ENCODE measurements around the gene YBX2.
"Not testable (repeated sequence)": the region's sequence is repeated elsewhere in the genome, so short reads cannot be mapped to it uniquely, and the experiment has no call there.

YBX2 gene

DNA sequence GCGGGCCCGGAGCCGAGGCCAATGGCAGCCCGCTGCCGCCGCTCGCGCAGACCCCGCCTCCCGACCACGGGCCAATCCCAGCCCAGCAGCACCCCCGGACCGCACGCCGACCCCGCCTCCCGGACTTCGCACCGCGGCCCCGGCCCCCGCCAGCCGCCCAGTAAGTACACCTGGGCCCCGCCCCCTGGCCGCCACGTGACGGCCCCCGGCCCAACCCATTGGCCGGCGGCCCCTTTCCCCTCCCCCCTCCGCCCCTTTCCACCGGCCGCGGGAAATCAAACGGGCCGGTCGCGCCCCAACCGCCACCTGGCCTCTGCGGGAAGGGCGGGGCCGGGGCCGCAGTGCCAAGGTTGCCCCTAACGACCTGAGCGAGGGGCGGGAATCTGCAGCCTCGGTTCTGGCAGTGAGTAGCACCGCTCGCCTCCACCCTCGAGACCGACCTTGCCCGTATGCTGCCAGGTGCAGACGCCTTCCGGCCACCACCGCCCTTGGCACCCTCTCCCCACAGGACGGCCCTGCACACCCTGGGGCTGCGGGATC is at the start of gene YBX2:
Gene YBX2 (minus strand): TSS at position 26 of the 540 bp plus-strand sequence. CDS start 139 bp downstream, outside the sequence.
- peak; percentile 68 for DNase-seq

DNA sequence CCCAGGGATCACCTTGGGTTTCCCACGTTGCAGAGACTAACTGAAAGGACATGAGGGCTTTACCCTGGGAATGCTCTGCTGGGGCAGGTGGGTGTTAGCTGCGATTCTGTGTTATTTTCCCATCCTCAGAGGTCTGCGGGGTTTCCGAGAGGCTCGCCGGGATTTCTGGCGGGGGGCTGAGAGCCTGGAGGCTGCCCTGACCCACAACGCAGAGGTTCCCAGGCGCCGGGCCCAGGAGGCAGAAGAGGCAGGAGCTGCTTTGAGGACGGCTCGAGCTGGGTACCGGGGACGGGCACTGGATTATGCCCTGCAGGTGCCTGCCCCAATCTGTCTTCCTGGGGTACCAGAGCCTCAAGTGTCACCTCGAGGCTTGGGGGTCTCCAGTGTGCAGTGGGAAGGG is 48.8 kb upstream of the YBX2 start:
- no peak for DNase-seq

DNA sequence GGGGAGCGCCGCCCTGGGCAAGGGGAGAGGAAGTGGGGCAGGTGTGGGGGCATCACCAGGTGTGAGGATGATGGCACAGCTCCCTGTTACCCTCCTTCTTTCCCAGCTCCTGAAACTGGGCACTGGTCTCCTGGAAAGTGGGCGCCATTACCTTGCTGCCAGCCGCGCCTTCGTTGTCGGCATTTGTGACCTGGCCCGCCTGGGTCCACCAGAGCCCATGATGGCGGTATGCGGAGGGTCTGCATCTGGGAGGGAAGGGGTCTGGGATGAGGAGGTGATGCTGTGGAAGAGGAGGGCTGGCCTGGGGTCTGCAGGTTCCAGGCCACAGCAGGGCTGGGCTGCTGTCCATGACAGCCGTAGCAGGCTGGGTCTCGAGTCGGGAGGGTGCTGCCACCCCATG is 47.4 kb upstream of the YBX2 start:
- DNase-seq, result no peak

DNA sequence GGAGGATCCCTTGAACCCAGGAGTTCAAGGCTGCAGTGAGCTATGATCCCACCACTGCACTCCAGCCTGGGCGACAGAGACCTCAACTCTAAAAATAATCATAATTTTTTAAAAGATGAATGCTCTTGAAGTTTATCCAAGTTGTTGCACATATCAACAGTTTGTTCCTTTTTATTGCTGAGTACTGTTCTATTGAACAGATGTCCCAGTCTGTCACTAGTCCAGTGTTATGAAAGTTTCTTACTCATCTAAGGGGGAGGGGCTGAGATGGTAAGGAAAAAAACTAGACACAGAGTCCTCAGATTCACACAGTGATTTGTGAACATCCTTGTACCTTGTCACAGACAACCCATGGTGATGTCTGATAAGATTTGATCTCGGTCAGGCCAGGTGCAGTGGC is 45.7 kb upstream of the YBX2 start:
- no peak for DNase-seq

DNA sequence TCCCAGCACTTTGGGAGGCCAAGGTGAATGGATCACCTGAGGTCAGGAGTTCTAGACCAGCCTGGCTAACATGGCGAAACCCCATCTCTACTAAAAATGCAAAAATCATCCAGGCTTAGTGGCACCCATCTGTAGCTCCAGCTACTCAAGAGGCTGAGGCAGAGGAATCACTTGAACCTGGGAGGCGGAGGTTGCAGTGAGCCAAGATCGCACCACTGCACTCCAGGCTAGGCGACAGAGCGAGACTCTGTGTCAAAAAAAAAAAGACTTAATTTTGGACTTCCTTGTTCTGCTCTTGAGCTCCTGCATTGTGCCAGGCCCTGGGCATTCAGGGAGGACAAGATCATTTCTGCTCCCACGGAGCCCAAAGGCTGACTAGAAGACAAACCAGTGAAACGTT is 43.2 kb upstream of the YBX2 start:
- DNase-seq, result not testable (repeated sequence)

DNA sequence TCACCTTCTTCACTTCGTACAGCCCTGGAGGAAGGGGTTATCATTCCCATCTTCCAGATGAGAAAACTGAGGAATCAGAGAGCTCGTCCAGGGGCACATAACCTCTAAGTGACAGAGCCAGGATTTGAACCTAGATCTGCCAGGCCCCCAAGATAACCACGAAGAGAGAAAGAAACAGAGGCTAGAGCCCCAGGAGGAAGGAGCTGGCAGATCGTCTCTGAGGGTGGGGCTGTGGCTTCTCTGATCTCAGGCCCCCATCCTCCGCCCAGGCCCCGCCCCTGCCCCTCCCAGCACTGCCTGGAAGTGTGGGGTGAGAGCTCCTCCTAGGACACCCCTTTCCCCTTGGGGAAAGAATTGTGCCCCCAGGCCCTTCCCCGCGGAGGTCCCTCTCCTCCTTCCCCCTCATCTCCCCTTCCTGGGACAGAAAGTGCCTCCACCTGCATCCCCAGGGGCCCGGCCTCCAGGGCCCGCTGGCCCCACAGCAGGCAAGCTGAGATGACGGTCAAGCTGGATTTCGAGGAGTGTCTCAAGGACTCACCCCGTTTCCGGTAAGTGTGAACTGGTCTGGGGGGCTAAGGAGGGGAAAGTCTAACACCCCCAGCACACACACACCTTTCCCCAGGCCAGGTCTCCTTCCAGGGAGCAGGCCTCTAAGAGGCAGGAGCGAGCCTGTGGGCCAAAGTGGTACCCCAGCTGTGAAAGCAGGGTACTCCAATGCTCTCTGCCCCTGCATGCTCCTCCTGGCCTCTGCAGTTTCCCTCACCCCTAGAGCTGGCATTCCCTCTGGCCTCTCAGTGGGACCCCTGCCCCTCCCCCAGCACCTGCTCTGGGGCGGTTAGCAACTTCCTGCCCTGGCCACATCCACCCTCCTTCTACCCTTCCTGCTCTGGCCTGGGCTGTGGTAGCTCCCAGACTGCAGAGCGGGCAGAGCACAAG is 42.1 kb upstream of the YBX2 start, which contains the start of gene ACAP1:
Gene ACAP1 (plus strand): TSS at position 290 of the 936 bp plus-strand sequence. CDS start 206 bp downstream, at position 496.
- peak; percentile 86 for DNase-seq

DNA sequence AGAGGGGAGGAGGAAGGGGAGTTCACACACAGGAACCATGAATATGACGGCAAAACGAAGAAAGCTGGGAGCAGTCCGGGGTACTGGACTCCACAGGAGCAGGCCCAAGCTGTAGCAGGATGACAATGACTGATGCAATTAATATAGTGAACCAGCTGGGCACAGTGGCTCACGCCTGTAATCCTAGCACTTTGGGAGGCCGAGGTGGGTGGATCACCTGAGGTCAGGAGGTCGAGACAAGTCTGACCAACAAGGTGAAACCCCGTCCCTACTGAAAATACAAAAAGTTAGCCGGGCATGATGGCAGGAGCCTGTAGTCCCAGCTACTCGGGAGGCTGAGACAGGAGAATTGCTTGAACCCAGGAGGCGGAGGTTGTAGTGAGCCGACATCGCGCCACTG is 41.3 kb upstream of the YBX2 start:
- not testable (repeated sequence) for DNase-seq

DNA sequence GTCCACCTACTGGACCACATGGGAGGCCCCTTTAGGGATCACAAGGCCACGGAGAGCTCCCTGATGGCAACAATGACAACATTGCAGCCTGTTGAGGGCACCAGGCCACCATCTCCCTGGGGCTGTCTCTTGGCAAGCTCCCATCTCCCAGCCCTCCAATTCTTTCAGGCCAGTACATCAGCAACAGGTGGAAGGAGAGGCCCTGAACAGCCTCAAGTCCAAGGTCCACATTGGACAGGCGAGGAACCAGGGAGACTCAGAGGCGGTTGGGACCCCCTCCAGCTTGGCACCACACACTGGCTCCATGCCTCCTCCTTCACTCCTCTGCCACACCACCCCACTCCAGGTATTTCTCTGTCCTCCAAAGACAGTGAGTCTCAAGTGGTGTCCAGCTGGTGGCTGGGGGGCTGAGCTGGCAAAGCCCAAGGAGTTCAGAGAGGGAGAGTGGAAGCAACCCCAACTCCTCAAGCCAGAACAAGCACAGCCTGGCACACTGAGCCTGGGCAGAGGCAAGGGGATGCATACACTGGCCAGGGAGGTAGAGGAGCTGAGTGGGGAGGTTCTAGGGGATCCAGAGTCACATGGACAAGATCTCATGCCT is 40.6 kb upstream of the YBX2 start:
- no peak for DNase-seq

DNA sequence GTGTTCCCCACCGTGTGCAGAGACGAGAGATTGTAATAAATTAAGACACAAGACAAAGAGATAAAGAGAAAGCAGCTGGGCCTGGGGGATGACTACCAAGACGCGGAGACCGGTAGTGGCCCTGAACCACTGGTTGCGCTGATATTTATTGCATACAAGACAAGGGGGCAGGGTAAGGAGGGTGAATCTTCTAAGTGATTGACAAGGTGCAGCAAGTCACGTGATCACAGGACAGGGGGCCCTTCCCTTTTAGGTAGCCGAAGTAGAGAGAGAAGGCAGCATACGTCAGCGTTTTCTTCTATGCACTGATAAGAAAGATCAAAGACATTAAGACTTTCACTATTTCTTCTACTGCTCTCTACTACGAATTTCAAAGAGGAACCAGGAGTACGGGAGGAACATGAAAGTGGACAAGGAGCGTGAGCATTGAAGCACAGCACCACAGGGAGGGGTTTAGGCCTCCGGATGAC is 38.2 kb upstream of the YBX2 start:
- not testable (repeated sequence) for DNase-seq

DNA sequence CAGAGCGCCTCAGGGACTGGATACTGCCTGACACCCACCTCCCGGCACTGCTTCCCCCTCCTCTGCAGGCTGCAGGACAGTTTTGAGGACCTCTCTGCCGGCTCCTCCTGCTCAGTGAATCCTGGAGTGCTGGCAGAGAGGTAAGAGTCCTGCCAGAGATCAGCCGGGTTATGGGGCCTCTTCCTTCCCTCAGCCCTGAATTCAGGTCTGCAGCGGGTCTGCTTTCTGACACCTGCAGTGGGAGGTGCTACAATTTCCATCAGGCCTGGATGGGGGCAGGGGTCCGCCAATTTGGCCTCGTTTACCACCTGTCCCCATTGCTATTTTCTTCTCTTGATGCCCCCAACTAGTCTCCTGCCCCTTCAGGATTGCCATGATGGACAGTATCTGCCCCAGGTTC is 37.7 kb upstream of the YBX2 start:
- DNase-seq, result no peak

DNA sequence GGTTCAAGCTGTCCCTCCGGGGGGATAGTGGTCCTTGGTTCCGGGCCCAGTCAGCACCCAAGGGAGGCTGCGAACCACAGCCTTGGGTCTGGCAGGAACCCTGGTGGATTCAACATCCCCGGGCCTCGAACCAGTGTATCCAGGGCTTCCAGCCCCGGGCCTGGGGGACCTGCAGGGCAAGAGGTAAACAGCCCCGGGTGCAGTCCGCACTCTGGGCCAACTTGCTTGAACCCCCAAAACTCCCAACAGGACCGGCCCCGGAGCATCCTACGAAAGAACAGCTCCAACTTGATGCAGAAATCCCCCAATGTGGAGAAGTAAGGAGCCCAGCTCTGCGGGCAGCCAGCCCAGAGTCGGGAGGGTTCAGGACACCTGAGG is 36.2 kb upstream of the YBX2 start:
- DNase-seq, result no peak

DNA sequence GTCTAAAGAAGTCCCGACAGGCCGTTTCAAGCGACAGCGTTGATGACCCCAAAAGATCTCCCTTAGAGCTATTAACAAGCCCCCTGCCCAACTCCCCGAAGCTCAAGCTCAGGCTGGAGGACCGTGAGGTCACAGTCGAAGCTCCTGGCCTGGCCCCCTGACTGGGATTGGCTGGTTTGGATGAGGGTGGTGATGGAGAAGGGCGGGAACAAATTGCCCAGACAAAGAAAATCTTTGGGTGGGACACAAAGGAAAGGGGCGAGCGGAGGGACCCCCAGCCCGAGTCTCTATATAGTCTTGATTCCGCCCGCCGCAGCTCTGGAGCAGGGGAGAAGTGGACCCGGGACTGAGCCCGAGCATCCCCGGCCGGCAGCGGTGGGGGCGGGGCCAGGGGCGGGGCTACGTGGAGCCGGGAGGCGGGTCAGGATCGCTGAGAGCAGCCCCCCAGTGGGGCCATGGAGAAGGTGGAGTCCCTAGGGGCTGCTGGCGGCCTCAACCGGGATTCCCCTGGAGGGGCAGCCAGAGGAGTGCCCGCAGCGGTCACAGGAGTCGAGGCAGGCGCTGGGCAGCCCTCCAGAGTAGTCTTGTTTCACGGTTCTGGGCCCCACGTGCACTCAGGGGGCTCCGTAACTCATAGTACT is 35.7 kb upstream of the YBX2 start:
- DNase-seq, result peak; percentile 70

DNA sequence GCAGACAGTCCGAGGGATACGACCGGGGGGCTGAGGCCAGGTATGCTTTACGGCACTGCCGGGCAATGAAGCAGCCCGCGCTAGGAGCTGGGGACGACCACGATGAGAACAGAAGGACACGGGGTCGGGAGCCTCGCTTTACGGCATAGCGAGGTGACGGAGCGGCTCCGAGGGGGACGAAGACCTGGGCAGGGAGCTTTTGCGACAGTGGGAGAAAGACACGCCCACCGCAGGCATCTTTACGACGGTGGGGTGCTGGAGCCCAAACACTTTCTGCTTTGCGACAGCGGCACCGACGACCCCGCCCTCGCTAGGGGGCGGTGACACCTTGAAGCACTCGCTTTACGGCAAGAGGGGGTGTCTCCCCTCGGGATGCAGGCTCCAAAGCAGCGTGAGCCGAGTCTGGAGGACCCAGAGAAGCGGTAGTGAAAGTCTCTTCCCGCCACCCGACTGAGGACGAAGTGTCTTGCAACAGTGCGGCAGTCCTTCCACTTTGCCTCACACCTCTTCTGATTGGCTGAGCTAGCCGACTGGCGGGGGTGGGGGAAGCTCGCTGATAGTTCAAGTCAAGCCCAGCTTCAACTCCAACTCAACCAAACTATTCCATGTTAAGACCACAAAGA is 35.0 kb upstream of the YBX2 start:
- DNase-seq, result peak; percentile 92

DNA sequence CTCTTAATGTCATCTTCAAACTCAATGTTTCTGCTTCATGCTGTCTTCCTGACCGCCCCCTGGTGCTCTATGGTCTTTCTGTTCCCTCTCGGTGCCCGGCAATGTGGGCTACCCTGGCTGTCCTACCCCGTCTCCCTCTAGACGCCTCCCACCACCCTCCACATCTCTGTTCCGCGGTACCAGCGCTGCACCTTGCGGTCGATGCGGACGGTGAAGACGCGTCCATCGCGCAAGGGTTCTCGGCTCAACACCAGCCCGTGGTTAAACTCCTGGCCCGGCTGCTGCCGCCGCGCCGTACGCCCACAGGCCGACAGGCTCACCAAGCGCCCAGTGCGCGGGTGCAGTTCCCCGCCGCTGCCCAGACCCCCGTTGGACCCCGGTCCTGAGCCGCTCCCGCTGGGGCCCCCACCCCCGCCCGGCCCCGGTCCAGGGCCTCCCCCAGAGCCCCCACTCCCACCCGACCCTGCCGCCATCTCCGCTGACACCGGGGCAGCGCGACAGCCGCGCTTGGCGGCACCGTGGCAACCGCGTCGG is 34.5 kb upstream of the YBX2 start, which contains the start of gene NEURL4:
Gene NEURL4 (minus strand): TSS at position 496 of the 534 bp plus-strand sequence. CDS start 23 bp downstream, at position 473.
- DNase-seq, result no peak

DNA sequence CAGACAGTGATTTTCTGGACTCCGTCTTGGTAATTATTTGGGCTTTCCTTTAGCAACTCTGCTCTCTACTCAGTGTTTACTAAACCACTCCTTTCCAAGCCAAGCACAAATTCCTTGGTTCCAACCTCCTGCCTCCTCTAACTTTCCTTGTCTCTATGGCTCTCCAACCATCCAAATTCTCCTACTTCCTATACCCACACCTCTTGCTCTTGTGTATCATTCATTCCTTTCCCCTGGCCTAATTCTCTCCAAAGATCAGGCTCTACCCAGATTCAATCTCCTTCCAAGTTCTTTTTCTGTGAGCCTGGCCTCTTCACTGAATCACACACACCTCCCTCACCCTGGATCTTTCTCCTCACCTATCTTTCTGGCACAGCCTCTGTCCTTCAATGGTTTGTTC is 33.6 kb upstream of the YBX2 start:
- no peak for DNase-seq

DNA sequence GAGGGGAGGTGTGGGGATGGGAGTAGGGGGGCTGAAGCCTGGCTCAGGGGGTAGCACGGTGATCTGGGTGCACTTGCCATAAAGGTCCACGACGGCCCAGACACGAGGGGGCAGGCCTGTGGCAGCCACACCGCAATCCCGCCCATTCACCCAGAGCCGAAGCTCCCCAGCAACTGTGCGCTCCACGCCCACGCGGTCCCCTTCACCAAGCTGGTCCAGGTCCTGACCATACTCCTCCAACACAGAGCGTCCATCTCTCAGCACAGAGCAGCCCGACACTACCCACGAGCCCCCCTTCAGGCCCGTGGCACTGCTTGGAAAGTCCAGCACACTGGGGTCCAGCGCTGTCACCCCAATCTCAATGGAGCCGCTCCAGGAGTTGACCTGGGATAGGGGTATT is 33.1 kb upstream of the YBX2 start:
- DNase-seq, result no peak

DNA sequence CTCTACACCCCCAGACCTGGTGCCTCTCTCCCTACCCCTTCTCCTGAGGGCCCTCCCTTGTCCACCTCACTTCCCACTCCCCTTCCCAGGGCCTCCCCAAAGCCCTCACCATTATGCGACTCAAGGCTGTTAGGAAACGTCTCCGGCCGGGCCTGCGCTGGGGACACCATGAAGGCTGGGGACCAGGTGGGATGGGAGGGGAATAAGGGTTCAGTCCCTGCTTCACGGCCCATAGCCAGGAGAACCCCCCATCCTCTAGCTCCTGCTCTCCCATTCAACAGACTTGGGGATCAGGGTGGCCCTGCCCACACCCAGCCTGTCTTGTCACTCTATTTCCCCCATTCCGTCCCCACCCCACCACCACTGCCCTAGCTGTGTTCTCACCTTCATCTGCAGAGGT is 32.6 kb upstream of the YBX2 start:
- DNase-seq, result no peak

DNA sequence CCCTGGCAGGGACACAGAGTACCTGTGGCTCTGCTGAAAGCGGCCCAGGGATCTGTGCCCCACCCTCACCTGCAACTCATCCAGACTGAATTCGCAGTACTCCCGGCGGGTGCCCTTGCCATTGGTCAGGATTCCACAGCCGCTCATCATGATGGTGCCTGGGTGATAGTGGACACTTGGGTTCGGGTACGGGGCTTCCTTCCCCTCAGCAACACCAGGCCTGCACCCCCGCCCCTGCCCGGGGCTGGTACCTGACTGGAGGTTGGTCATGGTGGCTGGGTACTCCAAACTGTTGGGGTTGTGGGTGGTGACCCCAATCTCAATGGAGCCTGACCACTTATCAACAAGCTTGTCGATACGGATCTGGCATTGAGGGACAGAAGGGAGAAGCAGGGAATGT is 31.7 kb upstream of the YBX2 start:
- DNase-seq, result no peak

DNA sequence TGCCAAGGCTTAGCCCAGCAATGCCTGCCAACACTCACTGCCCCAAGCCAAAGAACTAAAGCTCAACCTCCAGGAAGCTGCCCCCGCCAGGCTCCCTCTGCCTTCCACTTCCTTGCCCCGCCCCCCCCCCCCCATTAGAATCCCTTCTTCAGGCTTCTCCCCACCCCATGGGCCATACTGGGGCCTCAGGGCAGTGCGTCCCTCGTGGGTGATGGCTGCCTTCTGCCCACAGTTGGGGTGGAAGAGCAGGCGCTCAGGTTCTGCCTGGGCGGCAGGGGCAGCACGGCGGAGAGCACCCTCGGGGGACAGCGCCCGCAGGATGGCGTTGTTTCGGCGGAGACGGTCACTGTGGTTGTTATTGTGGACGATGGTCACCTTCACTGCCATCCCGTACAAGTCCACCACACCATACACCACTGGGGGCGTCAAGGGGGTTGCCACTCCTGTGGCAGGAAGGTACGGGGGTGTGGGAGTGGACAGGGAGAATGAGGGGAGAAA is 30.6 kb upstream of the YBX2 start:
- no peak for DNase-seq

DNA sequence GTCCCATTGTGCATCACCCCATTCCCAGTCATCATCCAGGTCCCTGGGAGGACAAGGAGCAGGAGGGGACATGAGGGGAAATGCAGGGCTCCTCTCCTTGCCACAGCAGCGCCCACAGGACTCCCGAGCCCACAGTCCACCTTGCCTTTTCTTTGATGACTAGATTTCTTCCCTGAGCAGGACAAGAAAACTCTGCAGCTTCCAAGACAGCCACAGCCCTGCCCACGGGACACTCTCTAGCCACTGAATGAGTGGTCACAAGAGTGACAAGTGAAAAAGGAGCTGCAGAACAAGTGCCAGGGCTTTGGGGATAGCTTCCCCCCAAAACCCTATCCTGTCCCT is 30.0 kb upstream of the YBX2 start:
- no peak for DNase-seq

DNA sequence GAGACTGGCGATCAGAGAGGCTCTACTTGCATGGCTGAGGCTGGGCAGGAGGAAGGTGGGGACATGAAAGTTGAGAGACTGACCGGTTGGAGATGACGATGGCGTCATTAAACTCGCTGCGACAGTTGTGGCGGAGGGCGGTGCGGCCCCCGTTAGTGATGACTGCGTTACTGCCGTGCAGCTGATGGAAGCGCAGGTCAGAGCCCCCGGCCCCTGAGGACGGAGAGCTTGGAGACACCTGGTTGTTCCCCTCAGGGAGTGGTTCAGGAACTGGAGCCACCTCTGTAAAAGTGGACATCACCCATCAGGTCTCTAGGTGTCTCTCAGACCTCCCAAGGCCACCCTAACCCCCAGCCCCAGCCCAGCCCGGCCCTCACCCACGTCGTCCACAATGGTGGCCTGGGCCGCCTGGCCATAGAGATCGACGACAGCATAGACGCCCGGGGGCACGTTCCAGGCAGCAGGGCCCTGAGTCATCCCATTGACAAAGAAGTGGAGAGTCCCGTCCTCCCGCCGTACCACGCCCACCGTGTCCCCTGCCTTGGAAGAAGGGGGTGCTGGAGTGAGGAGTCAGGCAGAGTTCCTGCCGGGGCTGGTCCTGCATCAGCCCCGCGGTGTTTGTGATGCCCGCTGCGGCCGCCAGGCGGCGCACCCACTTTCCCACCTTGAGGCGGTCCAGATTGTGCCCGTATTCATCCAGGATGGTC is 29.4 kb upstream of the YBX2 start:
- peak; percentile 66 for DNase-seq

Measured in activated CD4-positive, alpha-beta T cell treated with anti-CD3 and anti-CD28 coated beads, Interleukin-2, amount 50 U/mL, for 1 hour (primary cell).